GM11168 (cell line): ENCODE measurements around the gene USP7.

ENCODE experiments used
- in situ Hi-C: fragments of 300-500 bp; cut with MboI; formaldehyde crosslinking; loops from one replicate; pipeline ENCODE4 v1.12.0; 2022; ENCODE audit warnings: low sequenced_read_pairs; ENCODE audit not compliant: unreplicated experiment

The USP7 gene

DNA sequence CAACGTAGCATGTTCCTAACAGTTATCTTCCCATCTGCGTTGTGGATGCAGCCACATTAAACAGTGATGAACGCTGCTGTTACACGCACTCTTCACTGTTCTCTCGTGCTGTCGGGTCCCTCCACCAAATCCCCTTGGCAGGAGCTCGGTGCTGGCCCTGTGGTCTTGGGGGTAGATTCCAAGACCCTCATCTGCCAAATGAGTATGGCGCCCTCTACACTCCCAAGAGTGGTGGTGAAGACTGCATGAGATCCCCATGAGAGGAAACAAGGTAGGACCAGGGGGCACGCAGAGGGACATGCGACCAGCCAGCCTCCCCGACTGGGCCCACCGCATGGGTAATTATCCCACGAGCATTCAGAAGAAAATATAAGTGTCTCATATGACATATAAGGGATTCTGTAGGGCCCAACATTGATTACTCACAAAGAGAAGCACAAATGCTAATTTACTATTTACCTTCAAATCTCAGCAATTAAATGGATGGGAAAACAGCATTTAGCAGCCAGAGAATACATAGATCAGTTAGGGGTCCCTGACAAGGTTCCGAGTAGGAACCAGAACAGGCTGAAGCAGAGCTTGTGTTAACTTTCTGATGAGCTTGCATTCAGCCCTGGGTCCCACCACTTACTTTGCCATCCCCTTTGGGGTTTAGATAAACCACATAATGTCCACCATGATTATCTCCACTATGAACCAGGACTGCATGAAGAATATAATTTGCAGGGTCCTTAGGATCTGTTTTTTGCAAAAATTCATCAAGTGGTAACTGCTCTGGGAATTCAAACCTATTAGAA, 57.7 kb downstream of the USP7 start:
- in situ Hi-C loops, result no loop called here

- in situ Hi-C loops, result no loop called here
Measured at GRCh38 chr16:8905168-8905762, 58.4 kb downstream of the USP7 start.

DNA sequence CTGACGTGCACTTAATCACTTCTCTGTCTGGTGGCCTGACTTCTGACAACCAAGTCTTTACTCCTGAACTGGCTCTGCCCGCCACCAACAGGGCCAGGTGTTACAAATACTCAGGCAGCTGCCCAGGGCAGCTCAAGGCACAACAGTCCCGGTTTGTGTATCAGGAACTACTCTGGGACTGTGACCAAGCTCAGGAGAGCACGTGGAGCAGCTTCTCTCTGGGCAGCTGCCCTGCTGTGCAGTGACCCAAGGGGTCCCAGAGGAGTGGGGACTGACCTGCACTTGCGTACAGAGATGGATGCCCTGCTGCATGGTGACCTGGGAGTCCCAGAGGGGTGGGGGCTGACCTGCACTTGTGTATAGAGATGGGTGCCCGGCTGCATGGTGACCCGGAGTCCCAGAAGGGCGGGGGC, 59.7 kb downstream of the USP7 start:
- in situ Hi-C loops, result no loop called here

- in situ Hi-C loops, result no loop called here
Measured at GRCh38 chr16:8903004-8903403, 60.7 kb downstream of the USP7 start.

DNA sequence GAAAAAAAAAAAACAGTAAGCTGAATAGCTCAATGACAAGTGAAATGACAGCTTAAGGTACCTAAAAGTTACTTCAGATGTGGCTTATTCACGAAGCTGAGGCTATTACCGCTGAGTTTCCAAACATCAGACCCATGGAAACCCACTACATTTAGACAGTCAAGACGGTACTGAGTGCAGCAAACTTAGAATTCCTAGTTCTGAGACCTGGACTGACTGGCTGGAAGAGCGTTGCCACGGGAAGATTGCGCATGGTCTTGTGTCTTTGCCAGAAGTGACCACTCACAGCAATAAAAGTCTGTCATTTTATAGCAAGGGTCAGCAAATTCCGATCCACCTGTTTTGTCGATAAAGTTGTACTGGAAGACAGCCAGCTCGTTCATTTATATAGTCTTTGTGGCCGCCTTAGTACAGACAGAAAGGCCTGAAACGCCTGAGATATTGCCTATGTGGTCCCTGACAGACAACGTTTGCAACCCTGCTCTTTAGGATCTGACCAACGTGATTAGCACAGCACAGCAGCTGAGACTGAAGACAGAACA, 62.3 kb downstream of the USP7 start:
- in situ Hi-C loops, result no loop called here

GRCh38 chr16:8900343-8900742, 63.4 kb downstream of the USP7 start:
- in situ Hi-C loops, result no loop called here

DNA sequence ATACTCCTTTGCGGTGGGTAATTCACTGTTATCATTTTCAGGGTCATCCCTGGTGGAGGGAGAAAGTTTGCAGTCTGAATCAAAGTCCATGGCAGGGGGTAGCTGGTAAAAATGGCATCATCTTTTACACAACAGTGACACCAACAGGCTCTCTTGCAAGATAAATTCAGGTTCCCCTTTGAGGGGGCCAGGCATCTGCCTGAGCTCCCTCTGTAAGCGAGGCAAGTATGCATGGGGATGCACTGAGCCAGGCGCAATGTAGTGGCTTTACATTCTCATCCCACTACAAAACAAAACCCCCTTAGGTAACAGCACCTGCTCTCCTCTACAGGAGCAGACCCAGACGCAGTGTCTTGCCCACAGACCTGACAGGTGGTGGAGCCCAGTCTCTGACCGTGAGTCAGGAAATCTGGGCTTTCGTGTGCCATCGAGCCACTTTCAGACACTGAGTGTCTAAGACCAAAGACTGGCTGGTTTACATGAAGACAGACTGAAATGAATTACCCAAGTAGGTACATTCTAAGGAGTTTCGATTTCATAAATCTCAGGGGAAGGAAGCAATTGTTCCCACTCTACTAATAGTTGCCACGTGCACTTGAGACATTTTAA, 63.9 kb downstream of the USP7 start:
- in situ Hi-C loops, result loop anchor here (5.0 kb wide), 1 partner anchor 97 kb away; no protein-coding TSS in a partner anchor

DNA sequence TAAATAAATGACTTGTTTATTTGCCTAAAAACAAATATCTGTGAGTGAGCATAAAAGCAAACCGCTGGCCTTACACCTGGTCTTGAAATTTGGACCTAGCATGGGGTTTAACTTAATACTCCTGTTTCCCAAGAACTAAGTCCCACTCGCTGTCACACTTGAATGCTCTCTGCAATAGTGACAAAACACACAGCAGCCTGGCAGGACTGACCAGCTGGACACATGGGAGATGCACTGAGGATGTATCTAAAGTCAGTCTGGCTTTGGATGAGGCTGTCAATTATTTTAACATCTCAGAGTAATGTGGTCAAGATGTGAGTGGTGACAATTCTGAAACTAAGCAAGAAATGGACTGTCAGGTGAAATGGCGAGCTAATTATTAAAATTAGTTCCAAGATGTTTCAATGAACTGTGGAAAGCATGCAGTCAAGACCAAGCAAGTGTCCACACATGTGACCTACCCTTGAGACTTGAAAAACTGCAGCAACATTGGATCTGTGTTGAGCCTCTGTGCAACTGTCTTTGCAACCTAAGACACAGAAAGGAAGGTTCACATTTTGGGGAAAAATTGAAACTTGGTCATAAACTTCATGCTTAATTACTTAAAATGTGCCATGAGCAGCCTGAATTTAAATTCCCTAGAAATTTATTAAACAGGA, 64.9 kb downstream of the USP7 start:
- in situ Hi-C loops, result loop anchor here (5.0 kb wide), 1 partner anchor 99 kb away; no protein-coding TSS in a partner anchor

DNA sequence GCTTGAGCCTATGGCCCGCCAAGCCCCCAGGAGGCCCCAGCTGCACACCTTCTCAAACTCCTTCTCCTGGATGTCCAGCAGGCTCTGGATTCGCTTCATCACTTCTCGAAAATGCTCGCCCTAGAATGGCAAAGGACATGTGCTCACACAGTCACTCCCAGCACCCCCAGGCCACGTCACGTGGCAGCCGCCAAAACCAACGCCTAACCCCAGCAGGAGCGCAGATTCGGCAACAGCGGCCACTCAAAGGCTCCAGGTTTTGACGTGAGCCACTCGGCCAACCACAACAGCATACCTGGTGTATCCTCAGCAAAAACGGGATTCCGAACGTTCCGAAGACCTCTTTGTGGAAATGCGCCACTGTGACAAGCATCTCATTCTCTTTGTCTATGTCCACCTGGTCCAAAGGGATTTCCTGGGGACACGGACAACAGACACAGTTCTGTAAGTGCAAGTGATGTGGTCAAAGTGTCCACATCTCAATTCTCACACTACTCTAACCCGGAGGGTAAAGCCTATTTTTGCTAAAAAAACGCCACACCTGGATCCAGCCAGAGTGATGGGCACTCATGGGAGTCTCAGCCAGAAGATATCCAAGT, 68.9 kb downstream of the USP7 start:
- in situ Hi-C loops, result loop anchor here (5.0 kb wide), 1 partner anchor 102 kb away; no protein-coding TSS in a partner anchor

DNA sequence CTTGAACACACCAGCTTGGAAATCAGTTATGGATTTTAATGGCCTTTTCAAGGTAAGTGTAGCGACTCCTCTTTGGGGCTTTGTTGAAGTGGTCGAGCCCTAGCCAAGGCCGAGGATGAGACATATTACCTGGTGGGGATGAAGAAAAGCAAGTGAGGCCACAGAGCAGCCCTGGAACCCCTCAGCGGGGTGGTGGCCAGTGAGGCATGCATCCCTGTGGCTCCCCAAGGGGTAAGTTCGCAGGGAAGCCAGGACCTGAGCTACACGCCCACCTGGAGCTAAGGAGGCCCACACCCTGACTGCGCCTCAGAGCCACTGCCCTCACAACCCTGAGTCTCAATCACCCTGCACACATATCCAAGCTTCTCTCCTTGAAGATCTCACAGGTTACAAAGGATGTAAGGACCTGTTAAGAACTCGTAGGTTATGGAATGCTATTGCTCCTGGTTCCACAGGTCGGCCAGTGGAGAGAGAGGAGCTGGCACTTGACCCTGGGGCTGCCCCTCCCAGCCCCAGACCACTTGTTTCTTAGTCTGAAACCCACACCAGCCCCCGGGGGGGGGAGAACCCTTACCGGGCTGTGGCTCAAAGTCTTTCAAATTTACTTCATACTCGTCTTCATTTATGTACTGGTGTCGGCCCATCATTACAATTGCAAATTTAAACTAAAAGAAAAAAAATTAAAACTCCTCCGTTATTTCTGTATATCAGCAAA, 69.6 kb downstream of the USP7 start:
- in situ Hi-C loops, result no loop called here

- in situ Hi-C loops, result no loop called here
Measured at GRCh38 chr16:8893426-8893825, 70.3 kb downstream of the USP7 start.

DNA sequence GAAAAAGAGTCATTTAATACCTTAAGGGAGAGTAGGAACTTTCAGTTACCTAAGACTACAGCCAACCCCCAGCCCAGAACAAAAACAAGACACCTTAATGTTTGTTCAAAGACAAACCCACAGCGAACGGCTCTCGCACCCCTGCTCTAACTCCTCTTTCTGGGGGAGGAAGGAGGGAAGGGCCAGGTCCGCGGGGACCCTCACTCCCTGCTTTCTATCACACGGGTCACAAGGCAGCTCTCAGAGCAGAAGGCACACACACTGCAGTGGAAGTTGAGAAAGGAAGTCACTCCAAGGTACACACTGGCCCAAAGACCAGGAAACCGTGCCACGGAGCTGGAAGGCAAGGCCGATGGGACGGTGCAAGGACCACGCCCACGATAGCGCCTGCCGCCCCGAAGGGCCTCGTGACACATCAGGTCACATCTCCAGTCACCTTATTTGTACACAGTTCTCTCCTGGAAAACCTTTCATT, 71.6 kb downstream of the USP7 start:
- in situ Hi-C loops, result no loop called here

DNA sequence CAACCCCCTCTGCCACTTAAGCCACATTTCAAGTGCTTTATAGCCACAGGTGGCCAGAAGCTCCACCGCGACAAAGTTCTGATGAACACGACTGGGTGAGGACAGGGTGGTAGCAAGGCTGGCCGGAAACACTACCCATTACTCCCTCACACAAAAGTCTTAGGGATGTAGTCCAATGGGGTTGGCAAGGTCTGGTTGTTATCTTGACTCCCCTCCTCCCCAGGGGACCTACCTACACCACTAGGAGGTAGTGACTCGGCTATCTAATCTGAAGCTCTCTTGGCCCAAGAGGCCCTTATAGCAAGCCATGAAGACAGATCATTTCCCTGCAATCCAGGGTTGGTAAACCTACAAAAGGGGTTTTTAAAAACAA, 73.2 kb downstream of the USP7 start:
- in situ Hi-C loops, result no loop called here

- in situ Hi-C loops, result no loop called here
Measured at GRCh38 chr16:8889893-8890548, 73.7 kb downstream of the USP7 start.

DNA sequence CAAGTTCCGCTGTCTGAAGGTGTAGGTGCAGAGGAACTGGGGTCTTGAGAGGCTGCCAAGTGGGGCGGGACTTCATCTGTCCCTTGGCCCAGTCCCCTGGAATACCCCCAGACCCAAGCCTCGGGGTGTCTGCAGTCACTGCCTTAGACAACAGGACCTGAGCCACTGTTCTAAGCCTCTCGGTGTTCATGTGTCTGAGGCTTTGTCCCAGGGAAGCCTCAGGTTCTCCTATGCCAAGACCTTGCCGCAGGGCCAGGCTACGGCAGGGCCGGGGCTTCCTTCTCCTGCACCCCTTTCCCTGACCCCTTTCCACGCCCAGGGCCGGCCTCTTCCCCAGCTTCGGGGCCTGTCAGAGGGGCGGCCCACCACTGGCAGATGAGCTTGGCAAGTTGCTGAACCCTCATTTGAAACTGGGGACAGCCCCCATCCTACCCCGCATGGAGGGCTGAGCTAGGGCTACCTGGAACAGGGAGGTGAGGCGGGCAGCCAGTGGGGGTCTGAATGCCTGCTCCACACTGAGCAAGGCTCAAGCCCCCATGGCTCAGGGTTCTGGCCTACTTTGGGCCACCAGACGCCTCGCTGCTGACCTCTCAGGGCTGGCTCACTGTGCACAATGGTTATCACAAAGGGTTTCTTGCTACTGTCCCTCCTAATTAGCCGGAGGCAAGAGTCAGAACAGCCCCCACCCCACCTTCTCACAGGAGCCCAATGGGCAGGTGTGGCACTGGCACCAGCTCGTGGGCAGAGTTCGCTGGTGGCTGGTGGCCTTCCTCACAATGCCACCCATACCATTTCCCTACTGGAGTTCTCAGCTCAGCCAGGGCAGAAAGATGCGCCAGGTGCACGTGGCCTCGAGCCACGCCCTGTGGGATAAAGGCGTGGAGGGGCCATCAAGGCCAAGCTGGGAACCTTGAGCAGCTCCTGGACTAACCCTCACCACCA, 74.5 kb downstream of the USP7 start:
- in situ Hi-C loops, result no loop called here

GRCh38 chr16:8887952-8888560, 75.7 kb downstream of the USP7 start:
- in situ Hi-C loops, result no loop called here

DNA sequence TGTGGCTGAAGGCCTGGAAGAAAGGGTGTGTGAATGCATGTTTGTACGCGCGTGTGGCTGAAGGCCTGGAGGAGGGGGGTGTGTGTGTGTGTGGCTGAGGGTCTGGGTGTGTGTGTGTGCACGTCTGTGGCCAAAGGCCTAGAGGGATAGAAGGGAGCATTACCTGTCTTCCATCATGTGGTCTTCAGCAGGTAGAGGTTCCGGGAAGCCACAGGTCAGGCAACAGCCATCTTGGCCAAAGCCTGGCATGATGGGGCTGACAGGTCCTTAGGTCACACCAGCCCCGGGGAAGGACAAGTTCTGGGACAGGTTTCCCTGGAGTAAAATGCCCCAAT, 76.3 kb downstream of the USP7 start:
- in situ Hi-C loops, result no loop called here
